Measurements from ENCODE around the gene HSP90AA1. TPM values are rescaled to one million over a fixed set of nuclear protein-coding genes. Genes with fewer than 3 reads are reported as not detected.
"Not testable (repeated sequence)": the region's sequence is repeated elsewhere in the genome, so short reads cannot be mapped to it uniquely, and the experiment has no call there.

HSP90AA1 gene
- 100 to 1,000 TPM; 423 to 540 TPM for total RNA-seq

DNA sequence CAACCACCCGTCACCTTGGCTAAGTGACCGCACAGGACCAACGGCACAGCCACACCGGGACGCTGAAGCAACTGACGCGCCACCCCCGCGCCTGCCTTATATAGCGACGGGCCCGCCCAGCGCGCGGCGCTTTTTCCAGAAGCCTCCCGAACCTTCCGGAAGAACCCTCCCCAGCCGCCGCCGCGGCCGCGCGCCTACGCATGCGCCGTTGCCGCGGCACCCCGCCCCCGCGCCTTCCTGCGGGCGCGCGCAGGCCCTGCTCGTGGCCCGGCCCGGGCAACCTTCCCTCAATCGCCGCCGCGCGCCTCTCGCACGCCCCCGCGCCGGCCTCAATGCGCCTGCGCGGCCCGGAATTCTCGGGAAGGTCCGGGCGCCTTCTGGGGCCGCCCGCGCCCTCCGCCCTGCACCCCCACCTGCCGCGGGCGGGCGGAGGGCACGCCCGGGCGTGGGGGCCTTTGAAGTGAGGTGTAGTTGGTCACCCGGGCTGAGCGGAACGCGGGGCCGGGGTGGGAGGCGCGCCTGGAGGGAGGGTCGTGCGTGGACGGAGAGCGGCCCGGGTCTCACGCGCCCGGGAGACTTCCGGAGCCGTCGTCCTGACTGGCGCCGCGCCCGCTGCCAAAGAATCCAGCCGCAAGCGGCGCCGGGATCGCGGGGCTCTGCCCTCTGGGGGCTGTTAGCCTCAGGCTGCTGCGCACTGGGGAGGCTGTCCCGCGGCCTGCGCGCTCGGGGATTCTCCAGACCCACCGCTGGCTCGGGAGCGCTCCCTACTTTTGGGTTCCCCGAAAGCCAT, at the start of gene HSP90AA1:
Gene HSP90AA1, minus strand, starts transcription at position 73 of the 790 bp plus-strand sequence. CDS start 666 bp downstream, outside the sequence.
- intact Hi-C loops (cut with DNase I), result loop anchor here (5.0 kb wide), 4 partner anchors 35 to 325 kb away; partner anchors contain the start of genes DYNC1H1, PPP2R5C and ZNF839
- Histone ChIP-seq H3K4me3 (peak within 1 kb of the TSS; percentile 98 to 100), H3K27me3 (replicated peaks; ENCODE audit: insufficient read depth) (no peaks in the 10 kb centered on the region), H3K36me3 (peaks cover 4 to 17% of the 10 kb centered on the region in 2 donors), H3K4me1 (replicated peaks) (peaks cover 5% of the 10 kb centered on the region), H3K27ac (peak within 1 kb of the TSS; percentile 100), H3K9me3 (no peaks in the 10 kb centered on the region)
- DNase-seq (ENCODE audit: low spot score), result peak; percentile 90
- TF ChIP-seq, protein P1, sequence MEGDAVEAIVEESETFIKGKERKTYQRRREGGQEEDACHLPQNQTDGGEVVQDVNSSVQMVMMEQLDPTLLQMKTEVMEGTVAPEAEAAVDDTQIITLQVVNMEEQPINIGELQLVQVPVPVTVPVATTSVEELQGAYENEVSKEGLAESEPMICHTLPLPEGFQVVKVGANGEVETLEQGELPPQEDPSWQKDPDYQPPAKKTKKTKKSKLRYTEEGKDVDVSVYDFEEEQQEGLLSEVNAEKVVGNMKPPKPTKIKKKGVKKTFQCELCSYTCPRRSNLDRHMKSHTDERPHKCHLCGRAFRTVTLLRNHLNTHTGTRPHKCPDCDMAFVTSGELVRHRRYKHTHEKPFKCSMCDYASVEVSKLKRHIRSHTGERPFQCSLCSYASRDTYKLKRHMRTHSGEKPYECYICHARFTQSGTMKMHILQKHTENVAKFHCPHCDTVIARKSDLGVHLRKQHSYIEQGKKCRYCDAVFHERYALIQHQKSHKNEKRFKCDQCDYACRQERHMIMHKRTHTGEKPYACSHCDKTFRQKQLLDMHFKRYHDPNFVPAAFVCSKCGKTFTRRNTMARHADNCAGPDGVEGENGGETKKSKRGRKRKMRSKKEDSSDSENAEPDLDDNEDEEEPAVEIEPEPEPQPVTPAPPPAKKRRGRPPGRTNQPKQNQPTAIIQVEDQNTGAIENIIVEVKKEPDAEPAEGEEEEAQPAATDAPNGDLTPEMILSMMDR (IDR thresholded peaks at IDR 0.05), result peak in 1 of 4 experiments; percentile 15
- peak; percentile 97 for TF ChIP-seq POLR2AphosphoS5 (IDR thresholded peaks at IDR 0.05)
- TF ChIP-seq POLR2A (IDR thresholded peaks at IDR 0.05), result peak; percentile 97
- WGBS, result under 1% methylated on average over 63 of the region's 106 CpGs

- H3K27ac ChIP-seq; H3K4me3 ChIP-seq; intact Hi-C loops (cut with DNase I); DNase-seq (ENCODE audit: low spot score); H3K27me3 ChIP-seq (replicated peaks; ENCODE audit: insufficient read depth); H3K9me3 ChIP-seq; H3K36me3 ChIP-seq; H3K4me1 ChIP-seq (replicated peaks): not testable (repeated sequence)
- 92% methylated on average over 7 of the region's 30 CpGs for WGBS
Observed at GRCh38 chr14:102135456-102135855, 48.6 kb upstream of the HSP90AA1 start.

DNA sequence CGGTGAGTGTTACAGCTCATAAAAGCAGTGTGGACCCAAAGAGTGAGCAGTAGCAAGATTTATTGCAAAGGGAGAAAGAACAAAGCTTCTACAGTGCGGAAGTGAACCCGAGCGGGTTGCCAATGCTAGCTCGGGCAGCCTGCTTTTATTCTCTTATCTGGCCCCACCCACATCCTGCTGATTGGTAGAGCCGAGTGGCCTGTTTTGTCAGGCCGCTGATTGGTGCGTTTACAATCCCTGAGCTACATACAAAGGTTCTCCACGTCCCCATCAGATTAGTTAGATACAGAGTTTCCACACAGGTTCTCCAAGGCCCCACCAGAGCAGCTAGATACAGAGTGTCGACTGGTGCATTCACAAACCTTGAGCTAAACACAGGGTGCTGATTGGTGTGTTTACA, 47.9 kb upstream of the HSP90AA1 start:
- WGBS, result 80% methylated on average over 10 of the region's 10 CpGs
- H3K4me3 ChIP-seq; DNase-seq (ENCODE audit: low spot score); H3K36me3 ChIP-seq; H3K27ac ChIP-seq; intact Hi-C loops (cut with DNase I); H3K9me3 ChIP-seq; H3K27me3 ChIP-seq (replicated peaks; ENCODE audit: insufficient read depth); H3K4me1 ChIP-seq (replicated peaks): not testable (repeated sequence)

DNA sequence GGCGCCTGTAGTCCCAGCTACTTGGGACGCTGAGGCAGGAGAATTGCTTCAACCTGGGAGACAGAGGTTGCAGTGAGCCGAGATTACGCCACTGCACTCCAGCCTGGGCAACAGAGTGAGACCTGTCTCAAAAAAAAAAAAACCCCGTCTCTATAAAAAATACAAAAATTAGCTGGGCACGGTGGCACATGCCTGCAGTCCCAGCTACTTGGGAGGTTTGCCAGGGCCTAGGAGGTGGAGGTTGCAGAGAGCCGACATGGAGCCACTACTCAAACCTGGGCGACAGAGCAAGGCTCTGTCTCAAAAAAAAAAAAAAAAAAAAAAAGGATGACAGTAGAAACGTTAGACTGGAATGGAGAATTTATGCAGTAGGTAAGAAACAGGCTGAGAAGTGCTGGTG, 47.2 kb upstream of the HSP90AA1 start:
- not testable (repeated sequence) for DNase-seq (ENCODE audit: low spot score)

GRCh38 chr14:102131741-102132140, 44.9 kb upstream of the HSP90AA1 start:
- 80% methylated on average over 6 of the region's 6 CpGs for WGBS
- H3K27ac ChIP-seq, result no peak overlapping the region
- H3K36me3 ChIP-seq, result no peaks in the 10 kb centered on the region
- DNase-seq (ENCODE audit: low spot score), result no peak
- H3K27me3 ChIP-seq (replicated peaks; ENCODE audit: insufficient read depth), result no peaks in the 10 kb centered on the region
- intact Hi-C loops (cut with DNase I), result no loop called here
- no peaks in the 10 kb centered on the region for H3K4me1 ChIP-seq (replicated peaks)
- H3K9me3 ChIP-seq, result no peaks in the 10 kb centered on the region
- no peak overlapping the region for H3K4me3 ChIP-seq
- TF ChIP-seq, protein P1 (IDR thresholded peaks at IDR 0.05), result no peak
- TF ChIP-seq POLR2AphosphoS5 (IDR thresholded peaks at IDR 0.05) (no peak), POLR2A (IDR thresholded peaks at IDR 0.05) (no peak)

More for the DNA sequence above, 47.2 kb upstream of the HSP90AA1 start:
- H3K4me3 ChIP-seq; H3K36me3 ChIP-seq; H3K4me1 ChIP-seq (replicated peaks); H3K9me3 ChIP-seq; H3K27me3 ChIP-seq (replicated peaks; ENCODE audit: insufficient read depth); H3K27ac ChIP-seq; intact Hi-C loops (cut with DNase I): not testable (repeated sequence)
- 76% methylated on average over 9 of the region's 9 CpGs for WGBS

GRCh38 chr14:102126807-102127455, 40.1 kb upstream of the HSP90AA1 start:
- DNase-seq (ENCODE audit: low spot score), result no peak
- intact Hi-C loops (cut with DNase I), result no loop called here
- H3K27me3 ChIP-seq (replicated peaks; ENCODE audit: insufficient read depth), result no peaks in the 10 kb centered on the region
- TF ChIP-seq, protein P1 (IDR thresholded peaks at IDR 0.05), result no peak
- TF ChIP-seq POLR2A (IDR thresholded peaks at IDR 0.05) (no peak), POLR2AphosphoS5 (IDR thresholded peaks at IDR 0.05) (no peak)
- no peaks in the 10 kb centered on the region for H3K9me3 ChIP-seq
- H3K27ac ChIP-seq, result no peak overlapping the region
- no peaks in the 10 kb centered on the region for H3K4me1 ChIP-seq (replicated peaks)
- WGBS, result 87% methylated on average over 5 of the region's 5 CpGs
- H3K4me3 ChIP-seq, result no peak overlapping the region
- H3K36me3 ChIP-seq, result no peaks in the 10 kb centered on the region
